Occipital lobe (tissue), 2 donors: ENCODE data around the gene RERE. TPM values are rescaled to one million over a fixed set of nuclear protein-coding genes. Genes with fewer than 3 reads are reported as not detected.

ENCODE experiments used
- DNase-seq: peaks from one replicate; lab custom pipeline; 2025; lab: John Stamatoyannopoulos, UW
- total RNA-seq: library from RNA; depleted of rRNA; stranded (reverse); fragments of >200 nt; gene quantifications from one replicate; pipeline ENCODE4 v1.2.3, GENCODE V29; 2014

The RERE gene
- total RNA-seq, 1 donor from 2014 or later = 1,292 TPM

DNA sequence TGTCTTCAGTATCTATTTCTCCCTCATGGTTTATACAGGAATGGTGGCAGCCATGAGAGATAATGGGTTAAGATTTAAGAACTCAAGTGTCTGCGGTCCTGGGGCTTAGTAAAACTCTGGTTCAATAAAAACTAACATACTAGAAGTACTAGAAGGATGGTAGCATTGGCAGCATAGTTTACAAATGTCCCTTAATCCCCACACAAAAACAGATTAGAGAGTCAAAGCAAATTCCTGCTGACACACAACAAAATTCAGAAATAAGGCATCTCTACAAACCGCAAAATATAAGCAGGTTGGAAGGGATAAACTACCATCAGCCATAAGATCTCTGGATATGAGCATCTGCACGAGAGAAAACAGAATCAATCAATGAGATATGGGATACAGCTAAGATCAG is 234.4 kb downstream of the RERE start:
- DNase-seq = no peak

DNA sequence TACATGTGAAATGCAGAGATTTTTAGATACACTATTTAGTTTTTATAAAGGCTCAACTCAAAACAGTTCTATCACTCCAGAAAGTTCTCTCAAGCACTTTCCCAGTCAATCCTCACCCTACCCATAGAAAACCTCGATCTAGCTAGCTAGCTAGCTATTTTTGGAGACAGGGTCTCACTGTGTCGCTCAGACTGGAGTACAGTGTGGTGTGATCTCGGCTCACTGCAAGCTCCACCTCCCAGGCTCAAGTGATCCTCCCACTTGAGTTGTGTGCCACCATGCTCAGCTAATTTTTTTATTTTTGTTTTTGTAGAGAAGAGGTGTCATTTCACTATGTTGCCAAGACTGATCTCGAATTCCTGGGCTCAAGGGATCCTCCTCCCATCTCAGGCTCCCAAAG is 236.9 kb downstream of the RERE start:
- no peak for DNase-seq

DNA sequence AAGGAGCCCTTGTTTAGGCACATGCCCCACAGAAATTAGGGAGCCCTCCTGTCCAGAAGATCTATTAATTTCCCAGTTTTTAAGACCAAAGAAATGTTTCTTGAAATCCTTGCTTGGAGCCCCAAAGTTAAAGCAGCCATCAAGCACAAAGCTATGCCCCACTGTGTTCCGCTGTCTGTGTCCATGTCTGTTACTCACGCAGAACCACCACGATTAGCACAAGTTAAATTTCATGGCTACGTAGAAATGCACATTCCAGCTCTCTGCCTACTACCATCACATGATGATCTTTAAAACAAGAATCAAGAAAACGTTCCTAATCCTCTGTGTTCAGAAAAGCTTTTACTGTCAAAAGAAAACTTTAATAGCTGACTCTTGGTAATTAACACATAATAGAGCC is 238.5 kb downstream of the RERE start:
- DNase-seq = no peak

DNA sequence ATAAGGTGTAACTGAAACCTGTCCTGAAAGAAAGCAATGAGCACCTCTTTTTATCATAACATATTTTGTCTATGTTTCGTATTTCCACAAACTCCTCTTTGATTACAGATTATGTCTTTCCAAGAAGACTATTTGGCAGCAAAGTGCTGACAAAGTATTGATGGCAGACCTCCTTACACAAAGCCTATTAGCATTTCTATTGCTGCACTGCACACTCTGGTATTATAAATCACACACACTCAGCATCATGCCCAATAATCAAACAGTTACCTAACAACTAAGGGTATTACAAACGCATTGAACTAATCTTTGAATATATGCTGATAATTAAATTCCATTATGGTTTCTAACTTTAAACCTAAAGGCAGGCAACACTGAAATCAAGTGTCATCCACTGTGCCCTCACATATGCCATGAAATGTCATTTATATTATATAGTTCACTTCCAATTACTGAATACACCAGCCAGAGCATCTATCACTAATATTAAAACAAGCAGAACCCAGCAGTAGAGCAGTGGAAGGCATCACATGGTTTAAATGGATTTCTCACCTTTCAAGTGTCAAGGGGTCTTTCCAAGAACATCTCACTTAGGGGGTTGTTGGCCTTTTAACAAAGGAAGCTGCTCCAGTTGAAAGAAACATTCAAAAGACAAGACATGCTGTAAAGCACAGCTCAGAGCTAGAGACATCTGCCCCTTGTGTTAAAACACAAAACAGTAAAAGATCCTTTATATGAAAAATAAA is 239.1 kb downstream of the RERE start:
- no peak for DNase-seq

DNA sequence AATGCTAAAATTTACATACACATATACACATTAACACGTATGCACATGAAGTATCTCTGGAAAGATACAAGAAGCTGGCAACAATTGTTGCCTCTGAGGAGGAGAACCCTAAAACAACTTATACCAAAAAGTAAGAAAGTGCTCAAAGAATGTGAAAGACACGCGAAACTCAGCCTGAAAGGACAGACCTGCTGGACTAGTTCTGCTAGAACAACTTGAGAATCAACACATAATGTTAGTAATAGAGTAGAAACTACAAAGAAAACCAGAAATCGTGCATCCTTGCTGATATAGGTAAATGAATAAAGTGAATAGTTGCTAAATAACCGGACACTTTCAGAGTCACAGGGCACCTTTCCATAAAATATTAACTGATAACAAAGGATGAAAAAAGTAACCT is 242.5 kb downstream of the RERE start:
- DNase-seq = no peak

DNA sequence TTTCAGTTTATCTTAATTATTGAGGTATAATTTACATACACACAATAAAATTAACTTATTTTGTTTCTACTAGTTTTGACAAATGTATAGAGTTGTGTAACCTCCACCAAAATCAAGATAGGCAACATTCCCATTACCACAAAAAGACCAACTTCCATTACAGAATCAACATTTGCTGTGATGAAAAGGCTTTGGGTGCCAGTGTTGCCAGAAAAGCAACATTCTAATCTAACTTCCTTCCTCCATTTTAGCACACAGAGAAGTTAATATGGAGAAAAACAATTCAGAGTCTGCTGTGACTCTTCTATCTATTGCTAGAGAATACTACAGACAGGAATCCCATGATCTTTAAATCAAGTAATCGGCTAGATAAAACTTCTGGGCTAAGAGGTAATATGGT is 245.3 kb downstream of the RERE start:
- DNase-seq = no peak

DNA sequence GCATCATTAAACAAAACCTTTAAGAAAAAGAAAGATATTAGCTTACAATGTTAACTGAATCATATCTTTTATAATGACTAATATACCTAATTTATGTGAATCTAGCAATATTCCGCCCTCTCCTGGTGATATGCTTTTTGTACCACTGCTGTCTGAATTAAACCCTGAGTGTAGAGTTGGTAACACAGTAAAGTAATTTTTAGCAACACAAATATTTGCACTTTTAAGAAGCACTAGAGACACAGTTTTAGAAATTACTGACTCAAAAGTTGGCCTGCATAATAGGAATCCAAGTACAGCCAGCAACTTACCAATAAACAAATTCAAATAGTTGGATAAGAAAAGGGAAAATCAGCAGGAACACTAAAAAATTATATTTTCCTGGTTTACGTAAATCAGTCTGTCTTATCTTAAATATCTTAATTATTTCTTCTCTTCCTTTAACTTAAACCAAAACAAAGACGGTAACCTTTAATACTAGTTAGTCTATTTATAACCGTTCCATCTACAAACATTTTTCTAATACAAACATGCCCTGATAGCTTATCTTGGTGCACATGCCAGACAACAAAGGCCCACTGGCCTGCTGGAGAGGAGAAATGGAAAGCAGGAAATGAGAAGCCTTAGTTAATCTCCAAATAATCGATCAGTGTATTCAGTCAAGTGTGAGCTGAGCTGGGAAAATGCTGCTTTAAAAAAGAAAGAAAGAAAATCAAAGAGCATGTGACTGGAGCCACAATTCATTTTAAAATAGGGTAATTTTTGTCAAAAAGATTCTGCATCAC is 246.0 kb downstream of the RERE start:
- no peak for DNase-seq

DNA sequence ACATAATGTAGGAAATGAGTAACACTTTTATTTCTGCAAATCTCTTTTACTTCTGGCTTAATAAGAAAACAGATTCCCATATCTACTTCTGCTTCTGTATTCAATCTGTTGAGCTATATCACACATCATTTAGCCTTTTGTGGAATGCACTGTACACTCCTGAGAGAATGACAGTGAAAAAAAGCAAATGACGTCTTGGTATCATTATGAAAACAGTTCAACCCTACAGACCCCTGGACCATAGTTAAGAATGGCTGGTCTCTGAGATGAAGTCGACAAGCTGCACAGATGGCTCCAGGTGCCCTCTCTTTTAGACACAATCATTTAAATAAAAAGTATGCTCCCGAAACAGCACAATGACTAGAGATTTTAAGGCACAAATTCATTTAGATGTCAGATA is 247.0 kb downstream of the RERE start:
- no peak for DNase-seq

DNA sequence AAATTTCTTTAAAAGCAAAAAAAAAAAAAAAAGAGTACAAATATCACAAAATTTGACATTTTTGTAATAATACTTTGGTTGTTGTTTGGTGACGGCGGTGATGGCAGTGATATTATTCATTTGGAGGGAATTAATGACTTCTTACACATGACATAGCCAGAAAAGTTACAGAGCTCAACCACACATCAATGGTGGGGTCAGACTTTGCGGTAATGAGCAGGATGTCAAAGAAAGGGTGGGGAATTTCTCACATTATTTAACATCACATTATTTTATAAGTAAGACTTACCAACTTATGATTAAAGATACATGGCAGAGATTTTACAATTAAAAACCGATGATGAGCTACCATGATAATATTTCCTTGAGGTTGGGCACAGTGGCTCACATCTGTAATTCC is 248.2 kb downstream of the RERE start:
- DNase-seq = no peak

DNA sequence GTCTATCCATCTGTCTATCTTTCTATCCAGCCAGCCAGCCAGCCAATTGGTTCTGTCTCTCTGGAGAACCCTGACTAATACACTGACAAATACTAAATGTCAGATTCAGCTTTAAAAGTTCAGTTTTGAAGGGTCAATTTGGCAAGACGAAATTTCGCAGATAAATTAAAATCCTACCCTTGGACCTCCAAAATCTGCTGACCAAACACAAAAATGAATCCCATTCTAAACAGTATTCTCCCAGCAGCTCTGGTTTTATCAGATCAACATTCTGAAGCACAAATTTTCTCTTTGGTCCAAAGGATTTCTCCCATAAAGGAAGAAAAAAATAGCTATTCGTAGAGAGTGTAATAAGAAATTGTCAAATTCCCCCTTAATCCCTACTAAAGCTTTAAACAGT is 248.6 kb downstream of the RERE start:
- DNase-seq = no peak

DNA sequence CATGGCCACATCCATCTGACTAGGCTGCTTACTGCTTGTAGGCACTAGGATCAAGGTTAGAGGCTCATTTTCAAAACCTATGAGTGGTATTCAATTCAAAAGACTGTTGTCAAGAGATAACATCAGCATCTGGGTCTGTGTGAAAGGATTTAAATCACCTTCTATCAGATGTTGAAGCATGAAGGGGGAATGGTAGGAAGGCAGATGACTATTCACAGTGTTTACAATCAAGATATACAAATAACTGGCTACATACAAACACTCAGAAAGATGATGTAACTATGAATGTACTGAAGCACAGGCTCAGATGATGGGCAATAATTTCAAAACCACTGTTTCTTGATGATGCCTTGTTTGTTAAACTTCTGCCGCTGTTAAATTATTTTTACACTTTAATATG is 250.3 kb downstream of the RERE start:
- no peak for DNase-seq

DNA sequence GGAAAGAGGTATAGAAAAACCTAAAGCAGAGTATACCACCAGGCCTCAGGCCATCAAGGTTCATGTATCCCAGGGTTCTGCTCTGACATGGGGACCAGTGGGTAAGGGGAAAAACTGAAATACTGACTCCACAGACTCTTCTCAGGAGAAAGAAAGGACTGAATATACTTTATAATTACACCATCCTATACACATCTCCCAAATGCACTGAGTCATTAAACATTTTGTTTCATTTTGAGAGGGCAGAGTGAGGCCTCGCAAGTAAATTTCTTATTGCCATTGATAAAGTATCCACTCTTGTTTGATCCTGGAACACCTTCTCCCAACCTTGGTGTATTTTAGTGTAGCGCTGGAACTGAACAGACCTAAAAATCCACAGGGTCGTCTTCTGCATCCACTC is 251.6 kb downstream of the RERE start:
- DNase-seq = no peak

DNA sequence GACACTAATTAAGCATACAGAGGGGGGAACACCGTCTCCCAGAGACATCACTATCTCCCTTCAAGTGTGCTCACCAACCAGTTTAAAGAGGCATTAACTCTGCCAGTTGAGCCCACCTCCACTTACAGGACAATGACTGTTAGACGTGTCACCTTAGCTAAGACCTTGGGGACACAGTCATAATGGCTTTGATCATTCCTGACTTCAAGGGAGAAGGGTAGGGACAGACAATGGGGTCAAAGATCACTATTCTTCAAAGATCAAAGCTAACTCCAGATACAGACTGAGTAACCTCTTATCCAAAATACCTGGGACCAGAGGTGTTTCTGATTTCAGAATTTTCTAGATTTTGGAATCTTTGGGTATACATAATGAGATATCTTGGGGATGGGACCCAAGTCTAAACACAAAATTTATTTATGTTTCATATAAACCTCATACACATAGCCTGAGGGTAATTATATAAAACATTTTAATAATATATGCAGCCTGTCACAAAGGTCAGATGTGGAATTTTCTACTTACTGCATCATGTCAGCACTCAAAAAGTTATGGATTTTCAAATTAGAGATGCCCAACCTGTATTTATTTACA is 253.4 kb downstream of the RERE start:
- no peak for DNase-seq

DNA sequence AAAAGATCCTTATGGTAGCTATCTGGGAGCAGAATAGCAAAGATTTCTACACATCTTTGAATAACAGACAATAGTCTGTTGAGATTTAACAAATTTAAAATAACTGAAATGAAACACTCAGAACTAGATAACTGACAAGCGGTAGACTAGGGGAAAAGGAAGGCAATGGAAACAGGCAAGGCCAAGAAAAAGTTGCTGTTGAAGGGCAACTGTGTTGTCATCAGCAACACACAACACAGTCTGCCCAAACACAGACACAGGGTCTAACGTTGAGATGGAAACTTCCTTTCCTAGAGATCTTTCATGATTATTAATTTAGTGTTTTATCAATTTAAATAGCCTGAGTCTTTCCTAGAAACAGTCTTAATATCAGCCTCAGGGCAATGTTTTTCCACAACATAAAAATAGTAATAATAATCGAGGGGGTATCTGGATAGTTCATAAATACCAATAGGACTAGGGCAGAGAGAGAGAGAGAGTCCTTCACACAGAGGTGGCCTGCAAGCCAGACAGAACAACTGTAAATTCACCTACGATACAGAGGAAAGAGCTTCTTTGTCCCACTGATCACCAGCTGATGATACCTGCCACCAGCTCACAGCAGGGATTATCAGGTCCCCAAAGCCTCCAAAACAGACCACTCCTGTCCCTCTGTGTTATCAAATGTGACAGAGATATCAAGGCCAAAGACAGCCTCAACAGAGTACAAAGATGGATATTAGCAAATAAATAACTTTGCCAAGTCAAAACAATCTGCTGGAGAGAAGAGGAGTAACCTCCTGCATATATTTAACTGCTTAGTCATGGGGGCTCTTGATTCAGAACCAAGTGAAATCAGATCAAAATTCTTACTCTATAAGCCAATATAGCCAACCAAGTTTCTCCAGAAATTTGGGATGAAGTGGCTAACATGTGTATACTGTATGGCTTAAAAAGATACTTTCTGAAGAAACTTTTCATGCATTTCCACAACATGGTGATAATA is 254.3 kb downstream of the RERE start:
- no peak for DNase-seq

DNA sequence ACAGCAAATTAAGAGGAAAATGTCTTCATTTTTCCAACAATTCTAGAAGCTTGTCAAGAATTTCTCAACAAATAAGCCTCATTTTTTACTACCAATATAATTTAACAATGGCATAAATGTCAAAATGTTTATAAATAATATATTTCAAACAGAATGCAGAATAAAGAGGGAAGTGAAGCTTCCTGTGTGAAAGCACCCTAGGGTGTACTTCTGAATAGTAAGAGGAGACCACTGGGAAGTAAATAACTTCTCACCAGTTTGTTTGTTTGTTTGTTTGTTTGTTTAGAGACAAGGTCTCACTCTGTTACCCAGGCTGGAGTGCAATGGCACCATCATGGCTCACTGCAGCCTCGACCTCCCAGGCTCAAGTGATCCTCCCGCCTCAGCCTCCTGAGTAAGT is 255.2 kb downstream of the RERE start:
- DNase-seq = no peak

DNA sequence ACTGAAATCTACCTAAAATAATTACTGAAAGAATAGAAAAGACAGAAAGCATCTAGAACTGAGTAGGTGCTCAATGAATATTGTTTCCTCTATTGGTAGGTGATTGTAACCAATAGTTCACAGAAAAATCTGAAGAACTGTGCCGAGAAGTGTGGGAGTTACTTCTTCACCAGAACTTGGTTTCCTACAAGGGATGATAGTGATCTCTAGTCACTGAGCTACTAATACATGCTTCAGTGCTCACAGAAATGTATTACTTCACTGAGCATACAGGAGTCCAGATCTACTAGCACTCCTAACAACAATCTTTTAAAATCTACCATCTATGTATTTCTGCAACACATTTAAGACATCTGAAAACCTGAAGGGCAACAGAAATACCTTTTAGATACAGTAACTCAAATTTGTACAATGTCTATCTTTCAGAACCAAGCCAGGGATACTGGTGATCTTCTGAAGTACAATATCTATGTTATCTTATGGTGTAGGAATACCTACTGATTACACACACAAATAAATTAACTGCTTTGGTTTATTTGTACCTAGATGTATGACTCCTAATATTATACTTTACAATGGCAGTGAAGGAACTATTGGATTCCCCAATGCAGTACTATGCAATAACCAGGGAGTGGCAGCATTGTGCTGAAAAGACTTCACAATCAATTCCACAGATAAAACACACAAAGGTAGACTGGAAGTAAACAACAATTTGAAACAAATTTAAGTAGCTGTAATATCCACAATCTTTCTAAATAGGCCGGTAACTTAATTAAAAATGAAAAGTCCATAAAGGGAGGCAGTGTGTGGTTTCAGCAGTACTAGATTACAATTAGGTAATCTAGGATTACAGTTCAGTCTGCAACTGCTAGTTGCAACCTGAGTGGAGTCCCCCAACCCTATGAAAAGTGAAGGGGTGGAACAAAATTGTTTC is 256.6 kb downstream of the RERE start:
- DNase-seq = no peak

DNA sequence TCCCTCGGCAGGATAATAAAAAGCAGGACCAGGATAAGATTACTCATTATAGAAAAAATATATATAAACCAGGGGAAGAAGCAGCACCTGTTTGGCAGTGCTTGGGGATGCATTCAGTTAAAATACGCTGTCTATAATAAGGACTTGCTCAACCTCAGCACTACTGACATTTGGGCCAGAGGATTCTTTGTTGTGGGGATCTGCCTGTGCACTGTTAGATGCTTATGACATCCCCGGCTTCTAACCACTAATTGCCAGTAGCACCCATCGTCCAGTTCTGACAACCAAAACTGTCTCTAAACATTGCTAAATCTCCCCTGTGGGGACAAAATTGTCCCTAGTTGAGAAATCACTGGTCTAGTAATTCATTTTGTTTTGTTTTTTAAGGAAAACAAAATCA is 257.4 kb downstream of the RERE start:
- DNase-seq = no peak

DNA sequence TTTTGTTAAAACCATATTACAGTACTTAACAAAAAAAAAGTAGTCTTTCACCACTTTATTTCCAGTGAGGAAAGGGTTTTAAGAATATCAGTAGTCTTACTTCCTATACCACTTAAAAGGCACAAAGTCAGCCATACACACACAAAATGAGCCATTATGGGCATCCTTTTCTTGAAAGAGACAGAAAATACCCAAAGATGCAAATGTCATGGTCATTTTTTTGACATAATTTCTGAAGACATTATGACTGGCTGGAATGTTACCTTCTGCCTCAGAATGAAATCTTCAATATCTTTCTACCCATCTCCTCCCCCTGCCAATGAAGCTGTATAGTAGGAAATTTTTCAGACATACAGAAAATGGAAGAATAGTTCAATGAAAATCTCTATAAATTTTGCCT is 261.9 kb downstream of the RERE start:
- DNase-seq = no peak

DNA sequence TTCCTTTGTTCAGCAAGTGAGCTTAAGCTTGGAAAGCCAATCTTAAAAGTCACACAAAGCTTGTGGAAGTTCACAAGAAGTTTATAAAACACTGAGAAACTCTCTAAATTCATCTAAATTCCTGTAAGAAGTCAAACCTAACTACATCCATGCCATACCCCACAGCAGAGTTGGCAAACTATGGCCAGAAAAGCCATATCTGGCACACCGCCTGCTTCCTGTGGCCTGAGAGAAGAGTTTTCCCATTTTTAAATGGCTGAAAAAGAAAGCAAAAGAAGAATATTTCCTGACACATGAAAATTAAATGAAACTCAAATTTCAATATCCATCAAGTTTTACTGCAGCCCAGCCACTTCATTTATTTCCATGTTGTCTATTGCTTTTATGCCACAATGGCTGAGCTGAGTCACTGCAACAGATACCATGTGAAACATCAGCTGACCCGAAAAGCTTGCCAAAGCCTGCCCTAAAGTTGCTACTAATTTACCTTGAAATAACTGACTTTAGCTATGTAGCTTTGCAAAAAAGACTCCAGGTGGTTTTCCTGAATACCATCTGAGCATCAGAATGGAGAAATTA is 262.4 kb downstream of the RERE start:
- no peak for DNase-seq

DNA sequence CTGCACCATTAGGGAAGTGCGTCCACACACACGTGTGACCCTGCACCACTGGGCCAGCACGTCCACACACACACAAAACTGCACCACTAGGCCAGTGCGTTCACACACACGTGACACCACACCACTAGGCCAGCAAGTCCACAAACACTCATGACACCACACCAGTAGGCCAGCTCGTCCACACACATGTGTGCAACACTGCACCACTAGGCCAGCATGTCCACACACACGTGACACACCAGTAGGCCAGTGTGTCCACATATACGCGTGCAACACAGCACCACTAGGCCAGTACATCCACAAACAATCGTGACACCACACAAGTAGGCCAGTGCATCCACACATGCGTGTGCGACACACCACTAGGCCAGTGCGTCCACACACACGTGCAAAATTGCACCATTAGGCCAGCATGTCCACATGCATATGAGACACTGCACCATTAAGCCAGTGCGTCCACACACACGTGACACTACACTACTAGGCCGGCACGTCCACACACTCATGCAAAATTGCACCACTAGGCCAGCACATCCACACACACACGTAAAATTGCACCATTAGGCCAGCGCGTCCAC is 264.5 kb downstream of the RERE start:
- DNase-seq = no peak
